ENCODE data around the gene CYB5R4. TPM values are rescaled to one million over a fixed set of nuclear protein-coding genes. Genes with fewer than 3 reads are reported as not detected.

Gene CYB5R4
- total and polyA plus RNA-seq, 2 experiments from 2014 or later = 10.3 to 10.7 TPM

- DNase-seq (ENCODE audit: low spot score) = no peak
Observed at GRCh38 chr6:83854001-83854501, 5.4 kb upstream of the CYB5R4 start.

GRCh38 chr6:83854766-83855165 lies 4.7 kb upstream of the CYB5R4 start:
- Histone ChIP-seq H3K9me3 (ENCODE audit: low read depth) (no peaks in the 10 kb centered on the region), H3K27me3 (peaks cover 60% of the 10 kb centered on the region), H3K4me3 (no peak overlapping the region), H3K9me2 (replicated peaks; ENCODE audit: insufficient read depth) (no peaks in the 10 kb centered on the region), H3K36me3 (replicated peaks; ENCODE audit: insufficient read depth, low read depth) (no peaks in the 10 kb centered on the region), H2AFZ (no peak overlapping the region), H3K4me1 (ENCODE audit: insufficient read depth) (peaks cover 5% of the 10 kb centered on the region), H4K20me1 (ENCODE audit: insufficient read depth, poor library complexity, severe bottlenecking) (no peaks in the 10 kb centered on the region), H3K79me2 (no peaks in the 10 kb centered on the region), H3K27ac (no peak overlapping the region), H3K4me2 (no peak overlapping the region)
- no peak for TF ChIP-seq EZH2 (IDR thresholded peaks at IDR 0.05; ENCODE audit: borderline replicate concordance)
- TF ChIP-seq EZH2phosphoT487 (IDR thresholded peaks at IDR 0.05; ENCODE audit: low read depth, severe bottlenecking, unreplicated experiment) = no peak
- no peak for TF ChIP-seq CTCF (IDR thresholded peaks at IDR 0.05; ENCODE audit: poor library complexity)
- WGBS (ENCODE audit: low lambda C conversion rate, missing lambda C conversion rate) = 63% methylated on average over 5 of the region's 5 CpGs
- DNase-seq (ENCODE audit: low spot score) = no peak

More at GRCh38 chr6:83854001-83854501, 5.4 kb upstream of the CYB5R4 start:
- H3K4me1 ChIP-seq (ENCODE audit: insufficient read depth) = peaks cover 5% of the 10 kb centered on the region
- H3K4me2 ChIP-seq = peak overlapping the region; percentile 89
- peaks cover 60% of the 10 kb centered on the region for H3K27me3 ChIP-seq
- no peaks in the 10 kb centered on the region for H3K36me3 ChIP-seq (replicated peaks; ENCODE audit: insufficient read depth, low read depth)
- no peaks in the 10 kb centered on the region for H3K9me2 ChIP-seq (replicated peaks; ENCODE audit: insufficient read depth)
- TF ChIP-seq CTCF (IDR thresholded peaks at IDR 0.05; ENCODE audit: poor library complexity) (no peak), EZH2phosphoT487 (IDR thresholded peaks at IDR 0.05; ENCODE audit: low read depth, severe bottlenecking, unreplicated experiment) (no peak), EZH2 (IDR thresholded peaks at IDR 0.05; ENCODE audit: borderline replicate concordance) (no peak)
- H4K20me1 ChIP-seq (ENCODE audit: insufficient read depth, poor library complexity, severe bottlenecking) = no peaks in the 10 kb centered on the region
- H3K4me3 ChIP-seq = no peak overlapping the region
- peak overlapping the region; percentile 72 for H2AFZ ChIP-seq
- H3K27ac ChIP-seq = no peak overlapping the region
- H3K9me3 ChIP-seq (ENCODE audit: low read depth) = no peaks in the 10 kb centered on the region
- no peaks in the 10 kb centered on the region for H3K79me2 ChIP-seq
- 13% methylated on average over 18 of the region's 18 CpGs for WGBS (ENCODE audit: low lambda C conversion rate, missing lambda C conversion rate)

GRCh38 chr6:83860359-83860755 lies 868 bp downstream of the CYB5R4 start:
- Histone ChIP-seq H3K27ac (peak overlapping the region; percentile 77), H3K9me3 (ENCODE audit: low read depth) (no peaks in the 10 kb centered on the region), H3K9me2 (replicated peaks; ENCODE audit: insufficient read depth) (no peaks in the 10 kb centered on the region), H4K20me1 (ENCODE audit: insufficient read depth, poor library complexity, severe bottlenecking) (no peaks in the 10 kb centered on the region), H3K27me3 (peaks cover 8% of the 10 kb centered on the region), H3K36me3 (replicated peaks; ENCODE audit: insufficient read depth, low read depth) (no peaks in the 10 kb centered on the region), H2AFZ (peak overlapping the region; percentile 95), H3K4me3 (peak overlapping the region; percentile 76), H3K79me2 (peaks cover 42% of the 10 kb centered on the region), H3K4me2 (peak overlapping the region; percentile 84), H3K4me1 (ENCODE audit: insufficient read depth) (peaks cover 4% of the 10 kb centered on the region)
- TF ChIP-seq EZH2phosphoT487 (IDR thresholded peaks at IDR 0.05; ENCODE audit: low read depth, severe bottlenecking, unreplicated experiment) (no peak), CTCF (IDR thresholded peaks at IDR 0.05; ENCODE audit: poor library complexity) (no peak), EZH2 (IDR thresholded peaks at IDR 0.05; ENCODE audit: borderline replicate concordance) (no peak)
- DNase-seq (ENCODE audit: low spot score) = no peak
- 40% methylated on average over 7 of the region's 7 CpGs for WGBS (ENCODE audit: low lambda C conversion rate, missing lambda C conversion rate)

All from hepatocyte (in vitro differentiated cells).